ENCODE data around the gene LRRC23.

GRCh38 chr12:6956021-6956727 lies 51.6 kb downstream of the LRRC23 start:
- no peak for TF ChIP-seq POLR2A (IDR thresholded peaks at IDR 0.05)
- no peak for TF ChIP-seq CTCF (IDR thresholded peaks at IDR 0.05)

Measured in right lobe of liver (tissue), 4 donors.